ENCODE measurements around the gene MYRF. TPM values are rescaled to one million over a fixed set of nuclear protein-coding genes. Genes with fewer than 3 reads are reported as not detected.

MYRF gene
- total and polyA plus RNA-seq, 9 of the 15 experiments (the other 6 are each of a cell fraction or from before 2014, with no cell fraction given), result 2.3 to 25.8 (median 7.1) TPM

- no peak for ATAC-seq
- in situ Hi-C loops (cut with MboI) (no loop called here), intact Hi-C loops (cut with micrococcal nuclease) (no loop called here)
- H3K4me3 ChIP-seq, result no peak overlapping the region
- no peaks in the 10 kb centered on the region for H3K27me3 ChIP-seq (ENCODE audit: control insufficient read depth in 2 of 2, insufficient read depth in 2 of 2, low read length in 2 of 2)
- no peaks in the 10 kb centered on the region for H3K79me2 ChIP-seq (ENCODE audit: control insufficient read depth, insufficient read depth, low read length)
- peaks cover 7% of the 10 kb centered on the region for H3K36me3 ChIP-seq (ENCODE audit: control insufficient read depth, insufficient read depth, low read length)
- no peak overlapping the region for H2AFZ ChIP-seq (ENCODE audit: low read depth, low read length)
- no peaks in the 10 kb centered on the region for H4K20me1 ChIP-seq (replicated peaks; ENCODE audit: control insufficient read depth, insufficient read depth, low read length)
- no peaks in the 10 kb centered on the region for H3K9me3 ChIP-seq (replicated peaks; ENCODE audit: control insufficient read depth, insufficient read depth, low read depth, low read length)
- peaks cover 0 to 18% of the 10 kb centered on the region in 2 experiments; a peak in 3 of 5 replicates for H3K4me1 ChIP-seq (replicated peaks in 1 of 2; ENCODE audit: control insufficient read depth in 2 of 2, insufficient read depth in 2 of 2, low read length in 2 of 2)
- no peak for TF ChIP-seq ETV5 (CRISPR knock-in tag; IDR thresholded peaks at IDR 0.05; ENCODE audit: low read depth)
- no peak for TF ChIP-seq ZNF395 (CRISPR knock-in tag; IDR thresholded peaks at IDR 0.05)
- no peak for TF ChIP-seq ZNF354B (CRISPR knock-in tag; IDR thresholded peaks at IDR 0.05)
- TF ChIP-seq NFYB (IDR thresholded peaks at IDR 0.05; ENCODE audit: extremely low read depth, insufficient read length), result no peak
- TF ChIP-seq, protein P1, sequence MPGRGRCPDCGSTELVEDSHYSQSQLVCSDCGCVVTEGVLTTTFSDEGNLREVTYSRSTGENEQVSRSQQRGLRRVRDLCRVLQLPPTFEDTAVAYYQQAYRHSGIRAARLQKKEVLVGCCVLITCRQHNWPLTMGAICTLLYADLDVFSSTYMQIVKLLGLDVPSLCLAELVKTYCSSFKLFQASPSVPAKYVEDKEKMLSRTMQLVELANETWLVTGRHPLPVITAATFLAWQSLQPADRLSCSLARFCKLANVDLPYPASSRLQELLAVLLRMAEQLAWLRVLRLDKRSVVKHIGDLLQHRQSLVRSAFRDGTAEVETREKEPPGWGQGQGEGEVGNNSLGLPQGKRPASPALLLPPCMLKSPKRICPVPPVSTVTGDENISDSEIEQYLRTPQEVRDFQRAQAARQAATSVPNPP (IDR thresholded peaks at IDR 0.05; ENCODE audit: borderline replicate concordance, insufficient read depth, insufficient read length), result no peak
- TF ChIP-seq HMGN3 (IDR thresholded peaks at IDR 0.05; ENCODE audit: borderline replicate concordance, extremely low read depth, insufficient read length, low read depth, low read length), result peak; percentile 6
- FAIRE-seq, result no peak
- H3K4me2 ChIP-seq (ENCODE audit: insufficient read depth, low read length), result no peak overlapping the region
- BruUV-seq (replicated peaks), result no TSS peak
- POLR2A ChIA-PET, result no interaction called here
- no peaks in the 10 kb centered on the region for H3K9me1 ChIP-seq (ENCODE audit: control insufficient read depth, insufficient read depth, low read length)
- WGBS (ENCODE audit: insufficient coverage, low coverage, missing lambda C conversion rate), result 91% methylated on average over 16 of the region's 23 CpGs
- CTCF ChIA-PET (ENCODE audit: low intra/inter-chr PET ratio), result no interaction called here
- no peak overlapping the region for H3K9ac ChIP-seq (ENCODE audit: insufficient read depth in 1 of 2, low read depth in 2 of 2, low read length in 2 of 2)
- no peak for DNase-seq (ENCODE audit: extremely low read depth in 1 of 4, low spot score in 3 of 4)
- H3K27ac ChIP-seq (ENCODE audit: extremely low read depth, low read depth, low read length), result no peak overlapping the region
These were observed 74.6 kb downstream of the MYRF start for GRCh38 chr11:61826930-61827570.

Measured in K562 (cell line).